HL-60 (cell line): ENCODE results near the gene TRMT44.

Experiments used
- DNase-seq, 2 experiments: peaks; one replicate each; pipeline ENCODE4 v3.0.0-alpha.2; 2010 to 2020; ENCODE audit warnings: low read depth in 1 of 2, low spot score in 1 of 2
- H3K27ac ChIP-seq: fragments of 250-450 bp; sonication (Bioruptor Pico); replicated peaks from 2 replicates; pipeline ENCODE4 v1.5.1; 2020; ENCODE audit warnings: mild to moderate bottlenecking, moderate library complexity
- H3K27me3 ChIP-seq: fragments of 250-450 bp; sonication (Bioruptor Pico); 2 replicates; pipeline ENCODE4 v1.5.1; 2021; ENCODE audit warnings: mild to moderate bottlenecking, moderate library complexity; ENCODE audit not compliant: insufficient read depth, poor library complexity, severe bottlenecking
- H3K4me3 ChIP-seq: replicated peaks from 2 replicates; pipeline ENCODE4 v1.5.1; 2011; ENCODE audit warnings: mild to moderate bottlenecking, control low read depth, low read length; ENCODE audit not compliant: insufficient read depth
- GABPA ChIP-seq: IDR thresholded peaks from 2 replicates; pipeline ENCODE4 v1.6.1; 2012; ENCODE audit warnings: low read depth
- POLR2AphosphoS5 ChIP-seq: IDR thresholded peaks from 2 replicates; pipeline ENCODE4 v1.6.1; 2012; ENCODE audit warnings: low read depth
- REST ChIP-seq: IDR thresholded peaks from 2 replicates; pipeline ENCODE4 v1.6.1; 2012; ENCODE audit warnings: low read depth; ENCODE audit not compliant: insufficient replicate concordance
- SPI1 ChIP-seq: IDR thresholded peaks from 2 replicates; pipeline ENCODE4 v1.6.1; 2012; ENCODE audit warnings: low read depth, mild to moderate bottlenecking, borderline replicate concordance
- TF ChIP-seq, protein P1 (sequence below): IDR thresholded peaks from one replicate; pipeline ENCODE4 v1.5.1; 2011; ENCODE audit warnings: low read length, control low read depth, inconsistent platforms; ENCODE audit not compliant: insufficient read depth

The TRMT44 gene

GRCh38 chr4:8398347-8398746 is 42.2 kb upstream of the TRMT44 start:
- DNase-seq, result no peak
- H3K4me3 ChIP-seq, result no peak overlapping the region
- H3K27me3 ChIP-seq, result no peaks in the 10 kb centered on the region
- TF ChIP-seq POLR2AphosphoS5 (no peak), REST (no peak), GABPA (no peak), SPI1 (no peak)
- TF ChIP-seq, protein P1, sequence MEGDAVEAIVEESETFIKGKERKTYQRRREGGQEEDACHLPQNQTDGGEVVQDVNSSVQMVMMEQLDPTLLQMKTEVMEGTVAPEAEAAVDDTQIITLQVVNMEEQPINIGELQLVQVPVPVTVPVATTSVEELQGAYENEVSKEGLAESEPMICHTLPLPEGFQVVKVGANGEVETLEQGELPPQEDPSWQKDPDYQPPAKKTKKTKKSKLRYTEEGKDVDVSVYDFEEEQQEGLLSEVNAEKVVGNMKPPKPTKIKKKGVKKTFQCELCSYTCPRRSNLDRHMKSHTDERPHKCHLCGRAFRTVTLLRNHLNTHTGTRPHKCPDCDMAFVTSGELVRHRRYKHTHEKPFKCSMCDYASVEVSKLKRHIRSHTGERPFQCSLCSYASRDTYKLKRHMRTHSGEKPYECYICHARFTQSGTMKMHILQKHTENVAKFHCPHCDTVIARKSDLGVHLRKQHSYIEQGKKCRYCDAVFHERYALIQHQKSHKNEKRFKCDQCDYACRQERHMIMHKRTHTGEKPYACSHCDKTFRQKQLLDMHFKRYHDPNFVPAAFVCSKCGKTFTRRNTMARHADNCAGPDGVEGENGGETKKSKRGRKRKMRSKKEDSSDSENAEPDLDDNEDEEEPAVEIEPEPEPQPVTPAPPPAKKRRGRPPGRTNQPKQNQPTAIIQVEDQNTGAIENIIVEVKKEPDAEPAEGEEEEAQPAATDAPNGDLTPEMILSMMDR, result no peak
- H3K27ac ChIP-seq, result no peak overlapping the region

- H3K27me3 ChIP-seq, result no peaks in the 10 kb centered on the region
- DNase-seq, result no peak
- no peak overlapping the region for H3K27ac ChIP-seq
- H3K4me3 ChIP-seq, result no peak overlapping the region
- TF ChIP-seq, protein P1, result no peak
- TF ChIP-seq REST (no peak), POLR2AphosphoS5 (no peak), SPI1 (no peak), GABPA (no peak)
These were observed 41.3 kb upstream of the TRMT44 start for GRCh38 chr4:8399298-8399697.

DNA sequence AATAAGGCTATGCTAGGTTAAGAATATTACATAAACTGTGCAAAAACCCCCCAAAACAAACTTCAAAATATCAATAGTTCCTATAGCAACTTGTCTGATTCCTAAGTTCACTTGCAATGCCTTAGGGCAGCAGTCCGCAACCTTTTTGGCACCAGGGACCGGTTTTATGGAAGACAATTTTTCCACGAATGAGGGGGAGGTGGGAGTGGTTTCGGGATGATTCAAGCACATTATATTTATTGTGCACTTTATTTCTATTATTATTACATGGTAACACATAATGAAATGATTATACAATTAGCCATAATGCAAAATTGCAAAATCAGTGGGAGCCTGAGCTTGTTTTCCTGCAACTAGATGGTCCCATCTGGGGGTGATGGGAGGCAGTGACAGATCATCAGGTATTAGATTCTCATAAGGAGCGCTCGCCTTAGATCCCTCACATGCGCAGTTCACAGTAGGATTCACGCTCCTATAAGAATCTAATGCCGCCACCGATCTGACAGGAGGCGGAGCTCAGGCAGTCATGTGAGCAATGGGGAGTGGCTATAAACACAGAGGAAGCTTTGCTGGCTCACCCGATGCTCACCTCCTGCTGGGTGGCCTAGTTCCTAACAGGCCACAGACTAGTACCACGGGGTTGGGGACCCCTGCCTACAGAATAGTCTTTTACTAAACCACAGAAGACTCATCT is 39.8 kb upstream of the TRMT44 start:
- no peak for DNase-seq
- TF ChIP-seq REST (no peak), GABPA (no peak), SPI1 (no peak), POLR2AphosphoS5 (no peak)
- TF ChIP-seq, protein P1, result no peak
- H3K4me3 ChIP-seq, result no peak overlapping the region
- H3K27me3 ChIP-seq, result no peaks in the 10 kb centered on the region
- no peak overlapping the region for H3K27ac ChIP-seq
